Ovary (tissue), 3 donors: ENCODE data around the gene BNC2.

Source experiments
- POLR2A ChIP-seq: fragments of 450-650 bp; IDR thresholded peaks from one replicate; pipeline ENCODE4 v1.6.1; 2017; ENCODE audit warnings: antibody characterized with exemption, mild to moderate bottlenecking, moderate library complexity
- TF ChIP-seq, protein P1 (sequence below), 3 donors: fragments of 450-650 bp in 2 of 3; fragments of 200-600 bp in 1 of 3; IDR thresholded peaks; one replicate each; pipeline versions ENCODE4 v1.5.1 to v1.8.0; 2016 to 2022; ENCODE audit warnings: antibody characterized with exemption in 3 of 3, mild to moderate bottlenecking in 1 of 3
- donor health status: DM: no; HTN: no; CAD: no.

DNA sequence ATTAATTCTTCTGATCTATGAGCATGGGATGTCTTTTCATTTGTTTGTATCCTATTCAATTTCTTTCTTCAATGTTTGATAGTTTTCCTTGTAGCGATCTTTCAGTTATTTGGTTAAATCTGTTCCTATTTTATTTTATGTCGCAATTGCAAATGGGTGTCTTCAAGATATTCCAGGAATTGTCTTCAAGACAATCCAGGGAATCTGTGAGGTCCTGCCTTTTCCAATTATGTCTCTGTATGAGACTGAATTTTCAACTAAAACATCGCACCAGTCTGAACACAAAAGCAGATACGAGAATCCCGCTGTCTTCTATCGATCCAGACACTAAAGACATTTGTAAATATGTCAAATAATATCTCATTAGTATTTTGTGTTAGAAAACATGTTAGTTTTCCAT lies 485.5 kb downstream of the BNC2 start:
- TF ChIP-seq, protein P1, sequence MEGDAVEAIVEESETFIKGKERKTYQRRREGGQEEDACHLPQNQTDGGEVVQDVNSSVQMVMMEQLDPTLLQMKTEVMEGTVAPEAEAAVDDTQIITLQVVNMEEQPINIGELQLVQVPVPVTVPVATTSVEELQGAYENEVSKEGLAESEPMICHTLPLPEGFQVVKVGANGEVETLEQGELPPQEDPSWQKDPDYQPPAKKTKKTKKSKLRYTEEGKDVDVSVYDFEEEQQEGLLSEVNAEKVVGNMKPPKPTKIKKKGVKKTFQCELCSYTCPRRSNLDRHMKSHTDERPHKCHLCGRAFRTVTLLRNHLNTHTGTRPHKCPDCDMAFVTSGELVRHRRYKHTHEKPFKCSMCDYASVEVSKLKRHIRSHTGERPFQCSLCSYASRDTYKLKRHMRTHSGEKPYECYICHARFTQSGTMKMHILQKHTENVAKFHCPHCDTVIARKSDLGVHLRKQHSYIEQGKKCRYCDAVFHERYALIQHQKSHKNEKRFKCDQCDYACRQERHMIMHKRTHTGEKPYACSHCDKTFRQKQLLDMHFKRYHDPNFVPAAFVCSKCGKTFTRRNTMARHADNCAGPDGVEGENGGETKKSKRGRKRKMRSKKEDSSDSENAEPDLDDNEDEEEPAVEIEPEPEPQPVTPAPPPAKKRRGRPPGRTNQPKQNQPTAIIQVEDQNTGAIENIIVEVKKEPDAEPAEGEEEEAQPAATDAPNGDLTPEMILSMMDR (IDR thresholded peaks at IDR 0.05), result no peak
- no peak for TF ChIP-seq POLR2A
